Neural progenitor cell (in vitro differentiated cells): ENCODE measurements around the gene TLCD5. TPM values are rescaled to one million over a fixed set of nuclear protein-coding genes. Genes with fewer than 3 reads are reported as not detected.

Experiments
- DNase-seq: peaks from one replicate; pipeline ENCODE4 v3.0.0-alpha.2; 2016; ENCODE audit warnings: low spot score
- H2AFZ ChIP-seq: fragments of 200-600 bp; sonication (generic); replicated peaks from 2 replicates; pipeline ENCODE4 v1.6.1; 2016; ENCODE audit warnings: antibody characterized with exemption
- H3F3A ChIP-seq: fragments of 200-600 bp; sonication (generic); 2 replicates; pipeline ENCODE4 v1.6.1; 2016; ENCODE audit warnings: antibody characterized with exemption, low read depth
- H3K27ac ChIP-seq: fragments of 200-600 bp; sonication (generic); 2 replicates; pipeline ENCODE4 v1.5.1; 2016; ENCODE audit warnings: mild to moderate bottlenecking
- H3K27me3 ChIP-seq: fragments of 200-600 bp; sonication (generic); 2 replicates; pipeline ENCODE4 v1.6.1; 2016; ENCODE audit warnings: mild to moderate bottlenecking, moderate library complexity
- H3K36me3 ChIP-seq: fragments of 200-600 bp; sonication (generic); 2 replicates; pipeline ENCODE4 v1.5.1; 2016
- H3K4me1 ChIP-seq: fragments of 200-600 bp; sonication (generic); 2 replicates; pipeline ENCODE4 v1.6.1; 2016; ENCODE audit warnings: mixed run types
- H3K4me2 ChIP-seq: fragments of 200-600 bp; sonication (generic); 2 replicates; pipeline ENCODE4 v1.6.1; 2016
- H3K4me3 ChIP-seq: fragments of 200-600 bp; sonication (generic); 2 replicates; pipeline ENCODE4 v1.5.1; 2016
- H3K79me2 ChIP-seq: fragments of 200-600 bp; sonication (generic); 2 replicates; pipeline ENCODE4 v1.6.1; 2016; ENCODE audit warnings: low read depth
- H3K9ac ChIP-seq: fragments of 200-600 bp; sonication (generic); 2 replicates; pipeline ENCODE4 v1.6.1; 2016
- H3K9me3 ChIP-seq: fragments of 200-600 bp; sonication (generic); 2 replicates; pipeline ENCODE4 v1.5.1; 2016; ENCODE audit warnings: low read depth
- H4K20me1 ChIP-seq: fragments of 200-600 bp; sonication (generic); 2 replicates; pipeline ENCODE4 v1.6.1; 2016; ENCODE audit warnings: low read depth
- H3K27ac Mint-ChIP-seq: 3 replicates; pipeline ENCODE4 v1.8.0; 2021; ENCODE audit warnings: mixed read lengths
- H3K27me3 Mint-ChIP-seq: 2 replicates; pipeline ENCODE4 v1.8.0; 2022; ENCODE audit warnings: low read depth, mild to moderate bottlenecking, inconsistent platforms, moderate library complexity, mixed read lengths; ENCODE audit not compliant: insufficient read depth
- H3K36me3 Mint-ChIP-seq: 3 replicates; pipeline ENCODE4 v1.8.0; 2021; ENCODE audit warnings: mixed read lengths
- H3K4me1 Mint-ChIP-seq: 3 replicates; pipeline ENCODE4 v1.8.0; 2021; ENCODE audit warnings: mixed read lengths
- H3K4me3 Mint-ChIP-seq: 3 replicates; pipeline ENCODE4 v1.8.0; 2021; ENCODE audit warnings: mild to moderate bottlenecking, moderate library complexity, mixed read lengths
- H3K9me3 Mint-ChIP-seq: 3 replicates; pipeline ENCODE4 v1.8.0; 2020; ENCODE audit warnings: mixed read lengths
- CTCF ChIP-seq: fragments of 200-600 bp; sonication (generic); IDR thresholded peaks from 2 replicates; pipeline ENCODE4 v1.5.1; 2017; ENCODE audit warnings: antibody characterized with exemption, mild to moderate bottlenecking
- EZH2 ChIP-seq: fragments of 200-600 bp; sonication (generic); IDR thresholded peaks from 2 replicates; pipeline ENCODE4 v1.6.1; 2017; ENCODE audit warnings: antibody characterized with exemption, mild to moderate bottlenecking, moderate library complexity
- EZH2phosphoT487 ChIP-seq: fragments of 200-600 bp; sonication (generic); IDR thresholded peaks from 2 replicates; pipeline ENCODE4 v1.6.1; 2017; ENCODE audit warnings: antibody characterized with exemption
- total RNA-seq: library from RNA; depleted of rRNA; stranded (reverse); fragments of >200 nt; gene quantifications from 2 replicates; pipeline ENCODE4 v1.2.3, GENCODE V29; 2015; ENCODE audit warnings: low replicate concordance

The TLCD5 gene
- total RNA-seq, 1 donor from 2014 or later = 32.2 TPM

- no peak for TF ChIP-seq CTCF
- TF ChIP-seq EZH2 = no peak
- TF ChIP-seq EZH2phosphoT487 = no peak
- H3K27me3 ChIP-seq = no peaks in the 10 kb centered on the region
Observed at GRCh38 chr11:120290956-120291355, 34.1 kb upstream of the TLCD5 start.

GRCh38 chr11:120293038-120293800, 31.9 kb upstream of the TLCD5 start:
- Mint-ChIP-seq H3K27ac (no peak overlapping the region), H3K4me1 (peaks cover 18% of the 10 kb centered on the region), H3K27me3 (peaks cover 17% of the 10 kb centered on the region), H3K4me3 (no peak overlapping the region), H3K9me3 (no peaks in the 10 kb centered on the region), H3K36me3 (no peaks in the 10 kb centered on the region)
- no peaks in the 10 kb centered on the region for H3K36me3 ChIP-seq
- H3K9me3 ChIP-seq = no peaks in the 10 kb centered on the region
- H3F3A ChIP-seq = peaks cover 22% of the 10 kb centered on the region
- no peaks in the 10 kb centered on the region for H3K27me3 ChIP-seq
- no peak overlapping the region for H3K4me3 ChIP-seq
- H2AFZ ChIP-seq = no peak overlapping the region
- no peaks in the 10 kb centered on the region for H4K20me1 ChIP-seq
- peaks cover 28% of the 10 kb centered on the region for H3K4me1 ChIP-seq
- no peak overlapping the region for H3K9ac ChIP-seq
- no peak for TF ChIP-seq CTCF
- TF ChIP-seq EZH2phosphoT487 = no peak
- TF ChIP-seq EZH2 = no peak
- H3K27ac ChIP-seq = no peak overlapping the region
- no peak for DNase-seq
- no peaks in the 10 kb centered on the region for H3K79me2 ChIP-seq
- H3K4me2 ChIP-seq = no peak overlapping the region

More at GRCh38 chr11:120290956-120291355, 34.1 kb upstream of the TLCD5 start:
- Mint-ChIP-seq H3K27me3 (peaks cover 12% of the 10 kb centered on the region), H3K27ac (no peak overlapping the region), H3K36me3 (no peaks in the 10 kb centered on the region), H3K9me3 (no peaks in the 10 kb centered on the region), H3K4me3 (no peak overlapping the region), H3K4me1 (peaks cover 18% of the 10 kb centered on the region)
- no peaks in the 10 kb centered on the region for H4K20me1 ChIP-seq
- H3K79me2 ChIP-seq = no peaks in the 10 kb centered on the region
- no peak overlapping the region for H2AFZ ChIP-seq
- H3F3A ChIP-seq = peaks cover 22% of the 10 kb centered on the region
- no peaks in the 10 kb centered on the region for H3K9me3 ChIP-seq
- no peak for DNase-seq
- no peak overlapping the region for H3K4me3 ChIP-seq
- H3K4me1 ChIP-seq = peaks cover 26% of the 10 kb centered on the region
- H3K36me3 ChIP-seq = no peaks in the 10 kb centered on the region
- H3K9ac ChIP-seq = no peak overlapping the region
- no peak overlapping the region for H3K4me2 ChIP-seq
- no peak overlapping the region for H3K27ac ChIP-seq

- Histone ChIP-seq H3K27me3 (no peaks in the 10 kb centered on the region), H4K20me1 (no peaks in the 10 kb centered on the region), H3F3A (peaks cover 18% of the 10 kb centered on the region), H3K4me1 (peaks cover 26% of the 10 kb centered on the region), H3K79me2 (no peaks in the 10 kb centered on the region), H3K9ac (no peak overlapping the region), H3K27ac (no peak overlapping the region), H3K4me2 (no peak overlapping the region), H2AFZ (no peak overlapping the region), H3K4me3 (no peak overlapping the region), H3K9me3 (no peaks in the 10 kb centered on the region), H3K36me3 (no peaks in the 10 kb centered on the region)
- Mint-ChIP-seq H3K27me3 (peaks cover 17% of the 10 kb centered on the region), H3K27ac (no peak overlapping the region), H3K4me1 (peaks cover 18% of the 10 kb centered on the region), H3K36me3 (no peaks in the 10 kb centered on the region), H3K4me3 (no peak overlapping the region), H3K9me3 (no peaks in the 10 kb centered on the region)
- DNase-seq = no peak
- TF ChIP-seq CTCF = no peak
- TF ChIP-seq EZH2phosphoT487 = no peak
- TF ChIP-seq EZH2 = no peak
Observed at GRCh38 chr11:120294096-120294495, 31.0 kb upstream of the TLCD5 start.
